Endothelial cell of umbilical vein (primary cell): ENCODE results near the gene TCP10L. TPM values are rescaled to one million over a fixed set of nuclear protein-coding genes. Genes with fewer than 3 reads are reported as not detected.

Source experiments
- BruUV-seq: library from RNA; stranded (reverse); fragments of 400-500 nt; replicated peaks from 2 replicates; lab custom pipeline; 2021; lab: Mats Ljungman, UMichigan
- CTCF ChIA-PET: fragments of 300-600, 350-600 bp; sonication (Branson Sonifier 250); formaldehyde crosslinking; loops from one replicate; lab custom pipeline; 2021; ENCODE audit warnings: antibody characterized with exemption, inconsistent platforms; lab: Charles Lee
- POLR2A ChIA-PET: fragments of 300-600, 350-600 bp; sonication (Branson Sonifier 250); formaldehyde crosslinking; loops from one replicate; lab custom pipeline; 2021; ENCODE audit warnings: antibody characterized with exemption, inconsistent platforms; lab: Charles Lee
- DNase-seq: peaks from one replicate; pipeline ENCODE4 v3.0.0-alpha.2; 2011; ENCODE audit warnings: low read depth, low spot score
- FAIRE-seq: peaks from 2 replicates; lab custom pipeline; 2011; peaks lifted over from hg19 to GRCh38; lab: Jason Lieb, UNC
- H2AFZ ChIP-seq: 2 replicates; pipeline ENCODE4 v1.6.0; 2012; ENCODE audit warnings: low read depth, low read length, control low read depth, inconsistent platforms
- H3K27ac ChIP-seq: 2 replicates; pipeline ENCODE4 v1.5.1; 2011; ENCODE audit warnings: low read depth, mild to moderate bottlenecking, control low read depth, low read length, moderate library complexity; ENCODE audit not compliant: insufficient read depth
- H3K27me3 ChIP-seq, 2 experiments: 2 replicates each; pipeline versions ENCODE4 v1.6.0 to v1.6.1; 2011; ENCODE audit warnings: low read length in 2 of 2, mixed read lengths in 1 of 2; ENCODE audit not compliant: control insufficient read depth in 2 of 2, insufficient read depth in 2 of 2
- H3K36me3 ChIP-seq, 2 experiments: 2 replicates in 1 of 2; 3 replicates in 1 of 2; pipeline ENCODE4 v1.5.1; 2011; ENCODE audit warnings: low read length in 2 of 2, mild to moderate bottlenecking in 1 of 2, moderate library complexity in 1 of 2; ENCODE audit not compliant: control insufficient read depth in 2 of 2, insufficient read depth in 2 of 2; ENCODE audit errors: extremely low read depth in 1 of 2
- H3K4me1 ChIP-seq: 3 replicates; pipeline ENCODE4 v1.5.1; 2011; ENCODE audit warnings: mild to moderate bottlenecking, low read length; ENCODE audit not compliant: control insufficient read depth, insufficient read depth; ENCODE audit errors: extremely low read depth
- H3K4me2 ChIP-seq: 2 replicates; pipeline ENCODE4 v1.6.1; 2011; ENCODE audit warnings: low read length, control low read depth, mixed read lengths; ENCODE audit not compliant: insufficient read depth
- H3K4me3 ChIP-seq, 3 experiments: fragments of 200-600 bp in 1 of 3; sonication (generic), shearing (Covaris generic) in 1 of 3; replicated peaks in 1 of 3; 2 replicates each; pipeline ENCODE4 v1.5.1; 2011 to 2016; ENCODE audit warnings: control low read depth in 3 of 3, low read length in 3 of 3, mild to moderate bottlenecking in 2 of 3, inconsistent platforms in 1 of 3, low read depth in 1 of 3, moderate library complexity in 1 of 3; ENCODE audit not compliant: insufficient read depth in 1 of 3
- H3K79me2 ChIP-seq: 2 replicates; pipeline ENCODE4 v1.6.0; 2012; ENCODE audit warnings: low read length, inconsistent platforms; ENCODE audit not compliant: control insufficient read depth, insufficient read depth
- H3K9ac ChIP-seq: replicated peaks from 2 replicates; pipeline ENCODE3; 2011; ENCODE audit warnings: low read length, control low read depth; ENCODE audit not compliant: insufficient read depth; ENCODE audit errors: extremely low read depth
- H3K9me1 ChIP-seq: replicated peaks from 3 replicates; pipeline ENCODE4 v1.6.0; 2011; ENCODE audit warnings: mild to moderate bottlenecking, low read length; ENCODE audit not compliant: control insufficient read depth, insufficient read depth; ENCODE audit errors: extremely low read depth
- H3K9me3 ChIP-seq: replicated peaks from 2 replicates; pipeline ENCODE4 v1.5.1; 2012; ENCODE audit warnings: low read length, inconsistent platforms; ENCODE audit not compliant: control insufficient read depth, insufficient read depth
- H4K20me1 ChIP-seq: replicated peaks from 2 replicates; pipeline ENCODE3; 2011; ENCODE audit warnings: mild to moderate bottlenecking, low read length; ENCODE audit not compliant: control insufficient read depth, insufficient read depth; ENCODE audit errors: extremely low read depth
- CTCF ChIP-seq, 2 donors: IDR thresholded peaks; 1 replicate in 1 of 2; 2 replicates in 1 of 2; pipeline ENCODE4 v1.5.1; 2011; ENCODE audit warnings: low read length in 2 of 2, mild to moderate bottlenecking in 2 of 2, moderate library complexity in 2 of 2, control low read depth in 1 of 2, inconsistent platforms in 1 of 2, low read depth in 1 of 2; ENCODE audit not compliant: insufficient read depth in 1 of 2; ENCODE audit errors: extremely low read depth in 1 of 2
- EZH2 ChIP-seq: IDR thresholded peaks from 2 replicates; pipeline ENCODE4 v1.6.1; 2012; ENCODE audit warnings: borderline replicate concordance, low read depth, mild to moderate bottlenecking, moderate library complexity, low read length, inconsistent platforms; ENCODE audit not compliant: severe bottlenecking
- FOS ChIP-seq: IDR thresholded peaks from 2 replicates; pipeline ENCODE4 v1.6.1; 2011; ENCODE audit warnings: mild to moderate bottlenecking, low read length, moderate library complexity, borderline replicate concordance; ENCODE audit not compliant: insufficient read depth
- JUN ChIP-seq: IDR thresholded peaks from 2 replicates; pipeline ENCODE4 v1.6.1; 2011; ENCODE audit warnings: borderline replicate concordance, low read depth; ENCODE audit not compliant: insufficient read length, insufficient read depth
- MAX ChIP-seq: IDR thresholded peaks from 2 replicates; pipeline ENCODE4 v1.6.1; 2011; ENCODE audit not compliant: insufficient read depth, insufficient read length
- MYC ChIP-seq: IDR thresholded peaks from one replicate; pipeline ENCODE4 v1.6.1; 2011; ENCODE audit warnings: mild to moderate bottlenecking, low read depth, low read length
- POLR2A ChIP-seq: IDR thresholded peaks from 2 replicates; pipeline ENCODE4 v1.6.1; 2012; ENCODE audit warnings: low read depth, mild to moderate bottlenecking, control low read depth, low read length
- POLR2AphosphoS5 ChIP-seq: IDR thresholded peaks from 2 replicates; pipeline ENCODE4 v1.6.1; 2012; ENCODE audit warnings: low read depth, mild to moderate bottlenecking, control low read depth, low read length, moderate library complexity; ENCODE audit not compliant: insufficient read depth
- dilution Hi-C: fragments of 300-500 bp; cut with MboI; formaldehyde crosslinking; loops from one replicate; pipeline ENCODE4 v1.15.0; 2019; ENCODE audit warnings: low sequenced_read_pairs; ENCODE audit not compliant: extremely low pct_ligation_motif_present
- intact Hi-C: fragments of 100-400 bp; cut with micrococcal nuclease; formaldehyde crosslinking; loops from one replicate; pipeline ENCODE4 v1.10.0; 2022
- polyA plus RNA-seq, 4 experiments: library from polyadenylated mRNA; depleted of rRNA in 3 of 4; stranded (reverse) in 3 of 4; unstranded in 1 of 4; fragments of >200 nt; gene quantifications; 2 replicates each; pipeline versions ENCODE4 v1.2.1 to v1.2.3, GENCODE V29; 2011 to 2012; ENCODE audit warnings: missing spikeins in 1 of 4
- total RNA-seq: library from RNA; stranded (reverse); gene quantifications from 2 replicates; pipeline ENCODE4 v1.2.3, GENCODE V29; 2021

TCP10L gene
- total and polyA plus RNA-seq, 2 donors (not counting 3 experiments of a cell fraction or from before 2014, with no cell fraction given), result 0.07 TPM; not detected in 1

DNA sequence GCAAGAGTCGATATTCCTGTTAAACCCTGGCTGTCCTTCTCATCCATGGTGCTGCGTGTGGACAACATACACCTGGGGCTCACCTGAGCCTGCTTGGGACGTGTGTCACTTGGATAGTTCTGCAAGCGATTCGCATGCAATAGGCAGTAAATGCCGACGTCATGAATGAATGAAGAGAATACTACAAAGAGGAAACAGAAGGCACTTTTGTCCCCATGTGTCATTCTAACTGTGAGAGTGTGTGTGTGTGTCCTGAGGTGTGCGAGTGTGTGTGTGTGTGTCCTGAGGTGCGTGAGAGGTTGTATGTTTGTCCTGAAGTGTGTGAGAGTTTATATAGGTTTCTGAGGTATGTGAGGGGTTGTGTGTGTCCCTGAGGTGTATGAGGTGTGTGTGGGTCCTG, 647 bp upstream of the TCP10L start:
- CTCF ChIA-PET, result no interaction called here
- dilution Hi-C loops, result no loop called here

More for the DNA sequence above, 647 bp upstream of the TCP10L start:
- POLR2A ChIA-PET, result no interaction called here
- no peaks in the 10 kb centered on the region for H3K4me1 ChIP-seq
- no peak overlapping the region for H3K4me2 ChIP-seq
- no TSS peak for BruUV-seq
- H3K27ac ChIP-seq, result no peak overlapping the region
- H3K9me3 ChIP-seq, result no peaks in the 10 kb centered on the region
- intact Hi-C loops, result no loop called here
- FAIRE-seq (no peak), DNase-seq (no peak)
- H3K9ac ChIP-seq, result no peak overlapping the region
- H2AFZ ChIP-seq, result no peak overlapping the region
- TF ChIP-seq EZH2 (no peak), POLR2A (no peak), MYC (no peak), FOS (no peak), POLR2AphosphoS5 (no peak), MAX (no peak), CTCF (IDR thresholded peaks at IDR 0.05; ENCODE audit: extremely low read depth in 1 of 2, insufficient read depth in 1 of 2, low read depth in 1 of 2, low read length in 2 of 2) (no peak), JUN (no peak)
- H3K36me3 ChIP-seq, result no peaks in the 10 kb centered on the region
- no peaks in the 10 kb centered on the region for H3K9me1 ChIP-seq
- no peaks in the 10 kb centered on the region for H3K79me2 ChIP-seq
- H3K27me3 ChIP-seq, result peaks cover 0 to 7% of the 10 kb centered on the region in 2 experiments
- no peak overlapping the region for H3K4me3 ChIP-seq
- no peaks in the 10 kb centered on the region for H4K20me1 ChIP-seq
